Astrocyte (in vitro differentiated cells and primary cell): ENCODE data around the gene KASH5. TPM values are rescaled to one million over a fixed set of nuclear protein-coding genes. Genes with fewer than 3 reads are reported as not detected.
A peak's percentile ranks its signal among the peaks of the same experiment; 100 is the strongest.

Experiments used
- DNase-seq: peaks from one replicate; pipeline ENCODE4 v3.0.0-alpha.2; 2010; ENCODE audit warnings: low read depth
- FAIRE-seq: peaks from 2 replicates; lab custom pipeline; 2011; peaks lifted over from hg19 to GRCh38; lab: Jason Lieb, UNC
- H2AFZ ChIP-seq: 2 replicates; pipeline ENCODE4 v1.6.0; 2012; ENCODE audit warnings: low read depth, low read length, inconsistent platforms
- H3K27ac ChIP-seq: 2 replicates; pipeline ENCODE4 v1.5.1; 2011; ENCODE audit warnings: low read depth, low read length, inconsistent platforms
- H3K27me3 ChIP-seq: 2 replicates; pipeline ENCODE4 v1.6.0; 2011; ENCODE audit warnings: low read length, inconsistent platforms; ENCODE audit not compliant: insufficient read depth
- H3K36me3 ChIP-seq: 2 replicates; pipeline ENCODE4 v1.5.1; 2011; ENCODE audit warnings: low read length, inconsistent platforms; ENCODE audit not compliant: insufficient read depth
- H3K4me1 ChIP-seq: 2 replicates; pipeline ENCODE4 v1.5.1; 2011; ENCODE audit warnings: low read length, inconsistent platforms; ENCODE audit not compliant: insufficient read depth
- H3K4me2 ChIP-seq: 2 replicates; pipeline ENCODE4 v1.6.0; 2012; ENCODE audit warnings: low read length, inconsistent platforms
- H3K4me3 ChIP-seq: 2 replicates; pipeline ENCODE4 v1.5.1; 2011; ENCODE audit warnings: low read depth, mild to moderate bottlenecking, low read length, inconsistent platforms; ENCODE audit not compliant: insufficient read depth
- H3K79me2 ChIP-seq: 2 replicates; pipeline ENCODE4 v1.6.0; 2012; ENCODE audit warnings: mild to moderate bottlenecking, low read length, inconsistent platforms; ENCODE audit not compliant: insufficient read depth
- H3K9ac ChIP-seq: 2 replicates; pipeline ENCODE4 v1.6.0; 2012; ENCODE audit warnings: mild to moderate bottlenecking, low read length, inconsistent platforms
- H3K9me3 ChIP-seq: 2 replicates; pipeline ENCODE4 v1.5.1; 2012; ENCODE audit warnings: low read depth, mild to moderate bottlenecking, low read length, inconsistent platforms; ENCODE audit not compliant: insufficient read depth
- H4K20me1 ChIP-seq: 2 replicates; pipeline ENCODE4 v1.6.0; 2012; ENCODE audit warnings: low read length, inconsistent platforms; ENCODE audit not compliant: insufficient read depth
- H3K27ac Mint-ChIP-seq: one replicate; pipeline ENCODE4 v1.8.0; 2021; ENCODE audit warnings: mild to moderate bottlenecking, mixed read lengths; ENCODE audit not compliant: unreplicated experiment
- H3K27me3 Mint-ChIP-seq: one replicate; pipeline ENCODE4 v1.8.0; 2021; ENCODE audit warnings: low read depth, mixed read lengths; ENCODE audit not compliant: unreplicated experiment
- H3K36me3 Mint-ChIP-seq: one replicate; pipeline ENCODE4 v1.8.0; 2021; ENCODE audit warnings: low read depth, mixed read lengths; ENCODE audit not compliant: unreplicated experiment
- H3K4me1 Mint-ChIP-seq: one replicate; pipeline ENCODE4 v1.8.0; 2021; ENCODE audit warnings: low read depth, mixed read lengths; ENCODE audit not compliant: unreplicated experiment
- H3K4me3 Mint-ChIP-seq: one replicate; pipeline ENCODE4 v1.8.0; 2021; ENCODE audit warnings: mild to moderate bottlenecking, moderate library complexity, mixed read lengths; ENCODE audit not compliant: unreplicated experiment
- H3K9me3 Mint-ChIP-seq: one replicate; pipeline ENCODE4 v1.8.0; 2021; ENCODE audit warnings: mild to moderate bottlenecking, mixed read lengths; ENCODE audit not compliant: unreplicated experiment
- CTCF ChIP-seq: IDR thresholded peaks from 2 replicates; pipeline ENCODE4 v1.5.1; 2011; ENCODE audit warnings: low read depth, mild to moderate bottlenecking, inconsistent platforms, low read length, moderate library complexity; ENCODE audit not compliant: insufficient read depth
- EZH2 ChIP-seq: IDR thresholded peaks from 2 replicates; pipeline ENCODE4 v1.6.1; 2012; ENCODE audit warnings: mild to moderate bottlenecking, low read length, inconsistent platforms; ENCODE audit not compliant: insufficient read depth
- total RNA-seq: library from RNA; stranded (reverse); gene quantifications from 2 replicates; pipeline ENCODE4 v1.2.1, GENCODE V29; 2021

Gene KASH5
- total RNA-seq, 1 donor from 2014 or later, result not detected

DNA sequence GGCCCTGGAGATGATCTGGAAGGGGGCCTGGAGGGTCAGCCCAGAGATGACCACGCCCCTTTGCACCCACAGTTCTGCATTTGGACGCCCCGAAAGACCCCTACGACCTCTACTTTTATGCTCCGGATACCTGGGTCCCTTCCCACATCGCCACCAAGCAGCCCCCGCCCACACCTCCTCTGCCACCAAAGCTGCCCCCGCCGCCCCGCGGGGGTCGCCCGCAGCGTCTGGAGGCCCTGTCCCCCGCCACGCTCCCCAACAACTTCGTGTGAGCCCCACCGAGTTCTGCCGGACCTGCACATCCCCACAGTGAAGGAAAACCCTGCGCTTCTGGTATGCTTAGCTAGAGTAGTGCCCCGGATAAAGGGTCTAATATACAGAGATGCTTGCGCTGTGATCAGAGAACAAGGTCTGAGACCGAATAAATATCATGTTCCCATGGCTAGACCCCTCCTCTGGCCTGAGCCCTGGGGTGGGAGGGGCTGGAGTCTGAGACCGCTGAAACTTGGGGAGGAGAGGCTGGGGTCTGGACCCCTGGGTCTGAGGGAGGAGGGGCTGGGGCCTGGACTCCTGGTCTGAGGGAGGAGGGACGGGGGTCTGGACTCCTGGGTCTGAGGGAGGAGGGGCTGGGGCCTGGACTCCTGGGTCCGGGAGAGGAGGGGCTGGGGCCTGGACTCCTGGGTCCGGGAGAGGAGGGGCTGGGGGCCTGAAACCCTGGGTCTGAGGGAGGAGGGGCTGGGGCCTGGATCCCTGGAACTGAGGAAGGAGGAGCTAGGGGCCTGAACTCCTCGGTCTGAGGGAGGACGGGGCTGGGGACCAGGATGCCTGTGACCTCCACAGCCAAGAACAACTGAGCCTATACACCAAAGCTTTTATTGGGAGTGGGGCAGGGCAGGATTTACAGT, 40.8 kb downstream of the KASH5 start:
- Histone ChIP-seq H4K20me1 (no peaks in the 10 kb centered on the region), H2AFZ (no peak overlapping the region), H3K9me3 (peaks cover 5% of the 10 kb centered on the region), H3K27me3 (peaks cover 91% of the 10 kb centered on the region), H3K27ac (no peak overlapping the region), H3K4me3 (no peak overlapping the region), H3K36me3 (no peaks in the 10 kb centered on the region), H3K79me2 (no peaks in the 10 kb centered on the region), H3K4me2 (no peak overlapping the region), H3K9ac (no peak overlapping the region), H3K4me1 (no peaks in the 10 kb centered on the region)
- FAIRE-seq (no peak), DNase-seq (no peak)
- TF ChIP-seq CTCF (no peak), EZH2 (peak; percentile 68)
- no peak overlapping the region for H3K27ac Mint-ChIP-seq
- H3K9me3 Mint-ChIP-seq, result peaks cover 6% of the 10 kb centered on the region
- H3K27me3 Mint-ChIP-seq, result peaks cover 80% of the 10 kb centered on the region
- H3K4me1 Mint-ChIP-seq, result peaks cover 2% of the 10 kb centered on the region
- H3K4me3 Mint-ChIP-seq, result no peak overlapping the region
- H3K36me3 Mint-ChIP-seq, result no peaks in the 10 kb centered on the region

GRCh38 chr19:49430172-49430677, 42.2 kb downstream of the KASH5 start:
- H3K79me2 ChIP-seq, result no peaks in the 10 kb centered on the region
- no peaks in the 10 kb centered on the region for H4K20me1 ChIP-seq
- H3K4me2 ChIP-seq, result no peak overlapping the region
- no peak for DNase-seq
- H3K9ac ChIP-seq, result no peak overlapping the region
- H3K9me3 ChIP-seq, result peaks cover 5% of the 10 kb centered on the region
- no peak overlapping the region for H3K27ac ChIP-seq
- H3K9me3 Mint-ChIP-seq, result peaks cover 7% of the 10 kb centered on the region
- peaks cover 85% of the 10 kb centered on the region for H3K27me3 ChIP-seq
- no peak for FAIRE-seq
- no peaks in the 10 kb centered on the region for H3K4me1 ChIP-seq
- no peaks in the 10 kb centered on the region for H3K36me3 Mint-ChIP-seq
- H3K27ac Mint-ChIP-seq, result no peak overlapping the region
- H3K4me3 Mint-ChIP-seq, result no peak overlapping the region
- H3K4me1 Mint-ChIP-seq, result peaks cover 2% of the 10 kb centered on the region
- peaks cover 75% of the 10 kb centered on the region for H3K27me3 Mint-ChIP-seq
- no peak for TF ChIP-seq CTCF
- no peak for TF ChIP-seq EZH2
- H3K36me3 ChIP-seq, result no peaks in the 10 kb centered on the region
- H2AFZ ChIP-seq, result no peak overlapping the region
- H3K4me3 ChIP-seq, result no peak overlapping the region
